NCI-H2227 (cell line): Measurements from ENCODE around the gene ANKH.
"Not testable (repeated sequence)": the region's sequence is repeated elsewhere in the genome, so short reads cannot be mapped to it uniquely, and the experiment has no call there.

Experiments
- DNase-seq: peaks from one replicate; lab custom pipeline; 2025; ENCODE audit not compliant: unreplicated experiment; lab: John Stamatoyannopoulos, UW

Gene ANKH

DNA sequence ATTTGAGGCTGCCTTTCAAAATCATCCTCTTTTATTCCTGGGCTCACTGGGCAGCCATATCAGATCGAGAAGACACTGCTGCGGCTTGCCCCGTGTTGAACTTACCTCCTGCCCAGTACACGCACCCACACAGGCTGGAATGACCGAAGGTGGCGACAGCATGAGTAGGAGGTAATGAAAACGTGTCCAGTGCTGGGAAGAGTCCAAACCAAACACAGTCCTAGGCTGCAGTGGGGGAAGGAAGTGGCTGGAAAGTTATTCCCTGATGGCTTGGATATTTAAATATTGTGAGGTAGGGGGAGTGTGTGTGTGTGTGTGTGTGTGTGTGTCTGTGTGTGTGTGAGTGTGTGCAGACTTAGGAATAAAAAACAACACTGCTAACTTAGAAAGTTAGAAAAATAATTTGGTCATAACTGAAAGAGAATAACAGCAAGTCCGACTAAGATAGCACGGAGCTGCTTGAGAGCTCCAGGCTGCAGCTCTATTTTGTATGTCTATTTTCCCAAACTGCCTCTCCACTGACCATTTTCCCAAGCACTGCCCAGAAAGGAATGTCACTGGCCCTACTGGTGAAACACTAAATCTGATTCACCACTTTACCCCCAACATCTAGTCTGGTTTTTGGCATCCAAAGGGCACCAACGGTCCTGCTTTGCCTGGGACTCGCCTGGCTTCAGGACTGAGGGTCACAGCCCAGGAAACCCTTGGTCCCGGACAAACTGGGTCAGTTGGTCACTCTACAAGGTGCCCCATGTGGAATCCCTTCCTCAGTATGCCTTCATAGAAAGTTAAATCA lies 41.2 kb downstream of the ANKH start:
- no peak for DNase-seq

- DNase-seq: no peak
These were observed 42.2 kb downstream of the ANKH start for GRCh38 chr5:14829396-14829795.

DNA sequence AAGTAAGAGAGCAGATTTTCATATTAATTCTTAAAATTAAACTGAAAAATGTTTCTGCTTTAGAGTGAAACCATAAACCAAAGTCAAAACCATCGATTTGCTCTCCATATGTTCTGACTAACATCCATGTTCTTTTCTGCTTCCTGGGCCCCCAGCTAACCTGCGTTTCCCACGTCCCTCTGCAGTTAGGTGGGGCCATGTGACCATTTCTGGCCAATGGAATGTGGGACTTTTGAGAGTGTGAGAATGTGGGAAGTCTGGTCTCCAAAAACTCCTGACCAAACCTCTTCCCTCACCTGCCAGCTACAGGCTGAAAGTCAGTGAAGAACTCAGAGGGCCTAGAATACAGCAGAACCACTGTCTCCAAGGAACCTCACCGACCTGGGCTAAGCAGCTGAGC lies 44.9 kb downstream of the ANKH start:
- DNase-seq: no peak

- DNase-seq: no peak
These were observed 45.6 kb downstream of the ANKH start for GRCh38 chr5:14825977-14826376.

- DNase-seq: no peak
These were observed 47.1 kb downstream of the ANKH start for GRCh38 chr5:14824499-14824898.

DNA sequence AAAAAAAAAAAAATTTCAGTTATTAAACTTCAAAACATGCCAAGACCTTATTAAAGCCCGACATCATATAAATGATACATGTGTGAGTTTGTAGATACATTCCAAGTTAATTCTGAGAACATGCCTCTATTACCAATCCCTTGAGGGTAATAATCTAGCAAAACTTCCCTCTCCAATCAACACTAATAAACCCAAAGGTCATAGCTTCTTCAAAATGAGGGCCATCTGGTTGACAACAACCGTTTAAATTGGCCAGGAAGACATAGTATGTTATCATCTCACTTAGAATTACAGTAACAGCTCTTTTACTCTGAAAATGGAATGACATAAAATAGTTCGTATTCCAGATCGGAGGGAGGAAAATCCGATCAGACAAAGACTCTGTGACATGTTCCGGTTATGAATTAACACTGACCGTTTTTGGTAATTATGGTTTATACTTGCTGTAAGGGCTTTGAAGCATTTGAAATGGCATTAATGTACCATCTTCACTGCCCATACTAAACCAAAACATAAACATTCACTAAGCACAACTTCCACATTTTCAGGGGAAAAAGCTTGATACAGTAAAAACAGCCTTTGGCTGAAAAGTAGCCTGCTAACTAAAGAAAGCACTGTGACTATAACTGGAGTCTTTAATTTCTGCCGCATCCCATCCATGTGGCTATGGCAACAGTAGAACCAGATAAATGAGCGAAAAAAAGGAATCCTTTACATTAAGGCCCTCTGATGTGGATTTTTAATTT lies 50.3 kb downstream of the ANKH start:
- DNase-seq: no peak

DNA sequence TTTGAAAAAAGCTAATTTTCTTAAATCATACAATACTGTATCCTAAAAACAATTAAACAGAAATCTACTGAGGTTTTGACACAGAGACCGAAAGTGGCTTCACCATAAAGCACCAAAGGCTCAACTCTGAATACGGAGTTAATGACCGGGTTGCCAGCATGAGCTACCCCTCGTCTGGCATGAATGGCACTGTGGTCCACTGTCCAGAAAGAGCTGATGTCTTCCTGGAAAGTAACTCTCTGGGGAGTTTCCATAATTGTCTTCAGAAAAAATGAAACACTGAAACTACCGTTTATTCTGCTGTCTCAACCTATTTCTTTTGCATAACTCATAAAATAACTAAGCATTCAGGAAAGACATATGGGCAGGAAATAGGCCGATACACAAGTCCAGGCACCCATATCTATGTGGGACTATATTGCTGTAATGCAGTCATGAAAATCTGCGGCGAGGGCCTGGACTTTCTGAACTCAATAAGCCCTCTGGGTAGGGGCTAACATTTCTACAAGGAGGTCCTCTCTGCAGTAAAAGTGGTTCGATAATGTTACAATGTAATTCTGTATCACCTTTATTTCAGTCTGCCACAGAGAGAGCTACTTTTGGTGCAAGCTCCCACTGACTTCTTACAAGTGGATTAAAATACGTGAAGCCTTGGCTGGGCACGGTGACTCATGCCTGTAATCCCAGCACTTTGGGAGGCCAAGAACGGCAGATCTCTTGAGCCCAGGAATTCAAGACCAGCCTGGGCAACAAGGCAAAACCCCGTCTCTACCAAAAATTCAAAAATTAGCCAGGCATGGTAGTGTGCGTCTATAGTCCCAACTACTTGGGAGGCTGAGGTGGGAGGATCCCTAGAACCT lies 52.4 kb downstream of the ANKH start:
- no peak for DNase-seq

- not testable (repeated sequence) for DNase-seq
These were observed 53.8 kb downstream of the ANKH start for GRCh38 chr5:14817762-14818136.

DNA sequence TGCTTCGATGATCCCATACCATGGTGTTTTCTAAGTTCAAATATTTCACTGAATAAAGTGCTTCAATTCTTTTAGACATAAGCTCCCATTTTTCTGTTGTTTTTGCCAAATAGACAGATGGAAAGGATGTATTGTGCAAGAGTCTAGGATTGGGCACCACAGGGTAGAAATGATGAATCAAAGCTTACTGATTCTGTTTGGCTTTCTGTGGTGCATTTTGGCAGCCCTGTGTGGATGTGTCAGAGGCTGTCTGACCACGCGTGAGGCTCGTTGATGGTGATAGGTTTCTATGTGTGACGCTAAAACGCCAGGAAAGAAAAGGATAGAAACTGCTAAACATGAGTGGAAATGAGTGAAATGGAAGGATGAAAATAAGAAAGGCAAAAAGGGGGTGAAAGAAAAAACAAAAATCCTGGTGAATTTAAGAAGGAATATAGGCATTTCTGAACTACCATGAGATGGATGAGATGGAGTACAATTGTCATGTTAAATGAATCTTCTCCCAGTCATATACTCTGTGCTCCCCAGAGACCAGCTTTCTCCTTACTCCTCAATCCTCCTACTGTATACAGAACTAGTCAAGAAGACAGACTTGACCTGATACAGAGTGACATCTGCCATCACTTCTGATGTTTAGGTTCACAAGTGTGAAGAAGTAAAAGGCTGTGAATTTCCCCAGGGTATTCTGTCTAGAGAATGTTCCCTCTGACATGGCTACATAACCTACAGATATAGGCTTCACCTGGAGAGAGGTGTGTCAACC lies 54.4 kb downstream of the ANKH start:
- no peak for DNase-seq

GRCh38 chr5:14816374-14816998 lies 55.1 kb downstream of the ANKH start:
- DNase-seq: no peak

GRCh38 chr5:14813747-14814146 lies 57.8 kb downstream of the ANKH start:
- DNase-seq: no peak

GRCh38 chr5:14812166-14812565 lies 59.4 kb downstream of the ANKH start:
- no peak for DNase-seq

DNA sequence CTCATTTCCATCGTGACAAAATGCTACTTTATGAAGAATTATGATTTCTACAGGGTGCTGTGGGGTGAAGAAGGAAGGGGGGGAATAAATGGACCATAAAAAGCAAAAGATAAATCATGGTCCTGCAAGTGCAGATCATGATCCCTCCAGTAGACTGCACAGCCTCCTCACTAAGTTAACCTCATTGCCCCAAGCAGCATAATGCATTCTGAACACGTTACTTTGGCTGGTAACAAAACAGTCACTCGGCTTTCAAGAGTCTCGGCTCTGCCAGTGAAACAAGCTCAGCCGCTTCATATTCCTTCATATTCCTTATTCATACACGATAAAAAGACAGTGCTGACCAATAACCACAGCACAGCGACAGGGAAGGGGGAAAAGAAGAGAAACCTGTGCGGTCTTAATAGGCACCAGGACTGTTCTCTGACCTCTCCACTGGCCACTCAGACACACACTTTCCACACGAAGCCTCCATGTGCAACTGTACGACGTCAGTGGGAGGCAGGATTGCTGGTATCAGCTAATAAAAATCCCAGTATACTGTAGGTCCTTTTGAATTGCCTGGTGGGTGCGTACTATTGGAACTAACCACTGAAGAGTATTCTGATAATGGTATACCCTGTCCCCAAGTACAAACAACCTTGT lies 60.5 kb downstream of the ANKH start:
- DNase-seq: no peak

DNA sequence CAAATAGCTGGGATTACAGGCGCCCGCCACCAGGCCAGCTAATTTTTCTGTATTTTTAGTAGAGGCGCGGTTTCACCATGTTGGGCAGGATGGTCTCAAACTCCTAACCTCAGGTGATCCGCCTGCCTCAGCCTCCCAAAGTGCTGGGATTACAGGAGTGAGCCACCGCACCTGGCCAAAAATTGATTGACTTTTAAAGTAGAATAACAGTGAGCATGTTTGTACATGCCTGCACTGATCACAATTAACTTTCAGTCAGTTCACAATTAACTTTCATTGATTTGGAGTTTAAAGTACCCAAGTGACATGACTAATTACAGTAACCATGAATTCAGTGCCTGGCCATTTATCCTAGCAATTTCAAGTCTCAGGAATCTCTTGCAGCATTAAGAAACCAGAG lies 61.3 kb downstream of the ANKH start:
- no peak for DNase-seq

DNA sequence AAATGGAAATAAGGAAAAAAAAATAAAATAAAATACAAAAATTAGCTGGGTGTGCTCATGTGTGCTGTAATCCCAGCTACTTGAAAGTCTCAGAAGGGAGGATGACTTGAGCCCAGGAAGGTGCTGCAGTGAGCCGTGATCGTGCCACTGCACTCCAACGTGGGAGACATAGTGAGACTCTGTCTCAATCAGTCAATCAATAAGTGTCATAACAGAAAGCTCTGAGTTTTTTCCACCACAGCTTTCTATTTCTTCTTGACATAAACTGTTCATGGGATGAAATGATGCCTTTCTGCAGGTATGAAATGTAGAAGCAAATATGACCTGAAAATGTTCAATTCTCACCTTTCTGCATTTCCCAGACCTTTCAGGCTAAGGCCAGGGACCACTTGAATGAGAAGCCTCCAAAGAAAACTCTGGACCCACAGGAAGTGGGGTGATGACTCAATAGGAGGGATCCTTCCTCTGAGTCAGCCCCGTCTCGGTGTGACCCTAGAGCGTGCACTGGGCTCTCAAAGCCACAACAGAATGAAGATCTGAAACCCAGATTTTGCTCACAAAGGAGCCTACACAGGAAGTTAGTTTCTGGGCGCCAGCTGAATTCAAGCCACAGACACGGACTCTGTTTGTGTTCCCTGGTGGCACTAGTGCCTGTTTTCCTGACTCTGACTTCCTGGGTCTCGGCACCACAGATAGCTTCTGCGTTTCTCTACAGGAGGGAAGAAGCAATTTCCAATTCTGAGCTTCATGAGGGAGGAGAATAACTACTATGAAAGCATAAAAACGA lies 62.0 kb downstream of the ANKH start:
- DNase-seq: no peak

- no peak for DNase-seq
These were observed 64.1 kb downstream of the ANKH start for GRCh38 chr5:14807471-14807870.

GRCh38 chr5:14806456-14806855 lies 65.1 kb downstream of the ANKH start:
- peak; percentile 7 for DNase-seq

DNA sequence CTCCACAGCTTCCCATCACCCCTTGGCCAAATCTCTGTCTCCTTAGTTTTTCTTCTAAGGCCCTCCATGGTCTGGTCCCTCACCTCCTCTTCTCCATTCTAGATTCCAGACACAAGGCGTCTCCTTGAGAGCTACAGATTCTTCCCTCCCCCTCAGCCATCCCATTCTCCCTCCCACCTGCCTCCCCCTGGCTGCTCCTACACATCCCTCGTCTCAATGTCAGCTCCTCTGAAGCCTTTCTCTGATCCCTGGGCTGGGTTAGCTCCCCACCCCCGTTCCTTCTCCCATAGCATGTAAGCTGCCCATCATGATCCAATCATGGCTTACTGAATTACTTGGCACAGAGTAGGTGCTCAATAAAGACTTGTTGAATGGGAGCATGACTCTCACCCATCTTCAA lies 69.0 kb downstream of the ANKH start:
- DNase-seq: no peak

DNA sequence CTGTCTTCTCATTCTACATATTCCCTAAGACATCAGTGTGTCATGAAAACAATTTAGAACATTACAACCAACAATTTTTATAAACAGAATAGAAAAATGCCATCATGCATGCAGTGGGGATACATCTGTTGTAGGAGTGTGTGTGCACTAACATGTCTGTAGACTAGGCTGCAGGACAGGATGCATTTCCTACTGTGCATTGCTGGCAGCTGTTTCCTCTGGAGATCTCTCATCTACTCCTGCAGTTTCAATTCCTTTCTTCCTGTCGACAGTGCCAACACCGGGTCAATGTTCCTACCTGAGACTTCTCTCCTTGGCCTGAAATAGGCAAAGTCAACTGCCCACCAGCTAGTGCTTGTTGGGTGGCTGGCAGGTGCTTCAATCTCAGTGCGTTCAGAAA lies 69.8 kb downstream of the ANKH start:
- no peak for DNase-seq
